ENCODE measurements around the gene PLIN5. TPM values are rescaled to one million over a fixed set of nuclear protein-coding genes. Genes with fewer than 3 reads are reported as not detected.

Gene PLIN5
- total RNA-seq, 2 donors from 2014 or later: 72.9 to 132 TPM

- H3K4me3 ChIP-seq: no peak overlapping the region
- WGBS, 2 donors: 80 to 97% methylated on average over 4 to 5 of the region's 6 CpGs
- H3K27ac ChIP-seq: no peak overlapping the region
- no peak for ATAC-seq
- DNase-seq: no peak
- no peaks in the 10 kb centered on the region for H3K36me3 ChIP-seq (replicated peaks in 1 of 2; ENCODE audit: insufficient read depth in 1 of 2, low read depth in 2 of 2)
- H3K27me3 ChIP-seq: no peaks in the 10 kb centered on the region
- TF ChIP-seq, protein P1, sequence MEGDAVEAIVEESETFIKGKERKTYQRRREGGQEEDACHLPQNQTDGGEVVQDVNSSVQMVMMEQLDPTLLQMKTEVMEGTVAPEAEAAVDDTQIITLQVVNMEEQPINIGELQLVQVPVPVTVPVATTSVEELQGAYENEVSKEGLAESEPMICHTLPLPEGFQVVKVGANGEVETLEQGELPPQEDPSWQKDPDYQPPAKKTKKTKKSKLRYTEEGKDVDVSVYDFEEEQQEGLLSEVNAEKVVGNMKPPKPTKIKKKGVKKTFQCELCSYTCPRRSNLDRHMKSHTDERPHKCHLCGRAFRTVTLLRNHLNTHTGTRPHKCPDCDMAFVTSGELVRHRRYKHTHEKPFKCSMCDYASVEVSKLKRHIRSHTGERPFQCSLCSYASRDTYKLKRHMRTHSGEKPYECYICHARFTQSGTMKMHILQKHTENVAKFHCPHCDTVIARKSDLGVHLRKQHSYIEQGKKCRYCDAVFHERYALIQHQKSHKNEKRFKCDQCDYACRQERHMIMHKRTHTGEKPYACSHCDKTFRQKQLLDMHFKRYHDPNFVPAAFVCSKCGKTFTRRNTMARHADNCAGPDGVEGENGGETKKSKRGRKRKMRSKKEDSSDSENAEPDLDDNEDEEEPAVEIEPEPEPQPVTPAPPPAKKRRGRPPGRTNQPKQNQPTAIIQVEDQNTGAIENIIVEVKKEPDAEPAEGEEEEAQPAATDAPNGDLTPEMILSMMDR (IDR thresholded peaks at IDR 0.05): no peak
- no peak for TF ChIP-seq POLR2A (IDR thresholded peaks at IDR 0.05)
- intact Hi-C loops (cut with DNase I): no loop called here
- peaks cover 9% of the 10 kb centered on the region for H3K4me1 ChIP-seq
- no peaks in the 10 kb centered on the region for H3K9me3 ChIP-seq
These were observed 15.9 kb downstream of the PLIN5 start for GRCh38 chr19:4519172-4519496.

DNA sequence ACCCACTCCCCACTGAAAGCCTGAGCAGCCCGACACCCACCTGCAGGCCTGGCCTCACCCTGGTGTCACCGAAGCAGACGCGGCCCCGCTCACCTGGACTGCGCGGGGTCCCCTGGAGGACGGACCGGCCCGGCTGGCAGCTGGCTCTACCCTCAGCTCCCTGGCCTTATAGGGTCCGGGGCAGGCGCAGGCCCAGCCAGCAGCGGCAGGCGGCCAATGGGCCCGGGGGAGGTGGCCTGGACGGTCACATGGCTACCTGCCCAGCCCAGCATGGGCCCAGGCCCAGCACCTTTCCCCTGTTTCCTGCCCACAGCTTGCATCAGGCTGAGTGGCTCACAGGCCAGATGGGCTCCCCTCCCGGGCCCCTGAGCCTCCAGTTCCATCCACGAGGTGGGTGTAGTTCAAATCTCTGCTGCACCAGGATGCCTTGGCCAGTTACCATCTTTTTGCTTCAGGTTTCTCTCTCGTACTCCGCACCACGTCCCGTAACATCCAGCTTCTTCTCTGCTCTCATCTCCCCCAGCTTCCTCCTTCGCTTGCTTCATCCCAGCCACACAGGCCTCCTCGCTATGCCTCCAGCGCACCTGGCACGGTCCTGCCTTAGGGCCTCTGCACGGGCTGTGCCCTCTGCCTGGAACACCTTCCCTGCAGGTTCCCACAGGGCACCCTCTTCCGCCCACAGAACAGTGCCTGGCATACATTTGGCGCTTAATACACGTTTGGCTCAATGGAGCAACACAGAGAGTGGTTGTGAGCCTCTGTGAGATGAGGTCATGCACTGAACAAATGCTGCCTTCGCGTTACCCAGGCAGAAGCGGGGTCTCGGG lies 16.5 kb downstream of the PLIN5 start, which contains the start of gene PLIN4:
Gene PLIN4 (minus strand): TSS at position 142 of the 827 bp plus-strand sequence. CDS start 214 bp downstream, outside the sequence.
- no peaks in the 10 kb centered on the region for H3K9me3 ChIP-seq
- 74 to 83% methylated on average over 21 to 33 of the region's 34 CpGs for WGBS, 2 donors
- DNase-seq (peak; percentile 41 to 81 (median 60)), ATAC-seq (peak; percentile 64)
- H3K36me3 ChIP-seq (replicated peaks in 1 of 2; ENCODE audit: insufficient read depth in 1 of 2, low read depth in 2 of 2): no peaks in the 10 kb centered on the region
- H3K4me3 ChIP-seq: no peak within 1 kb of the TSS
- TF ChIP-seq POLR2A (IDR thresholded peaks at IDR 0.05): no peak
- TF ChIP-seq, protein P1 (IDR thresholded peaks at IDR 0.05): no peak
- intact Hi-C loops (cut with DNase I): no loop called here
- peaks cover 9% of the 10 kb centered on the region for H3K4me1 ChIP-seq
- no peak within 1 kb of the TSS for H3K27ac ChIP-seq
- no peaks in the 10 kb centered on the region for H3K27me3 ChIP-seq

- intact Hi-C loops (cut with DNase I): no loop called here
- no peak overlapping the region for H3K27ac ChIP-seq
- H3K36me3 ChIP-seq (replicated peaks in 1 of 2; ENCODE audit: insufficient read depth in 1 of 2, low read depth in 2 of 2): no peaks in the 10 kb centered on the region
- no peak for TF ChIP-seq POLR2A (IDR thresholded peaks at IDR 0.05)
- TF ChIP-seq, protein P1 (IDR thresholded peaks at IDR 0.05): no peak
- ATAC-seq: no peak
- H3K4me3 ChIP-seq: no peak overlapping the region
- no peak for DNase-seq
- no peaks in the 10 kb centered on the region for H3K27me3 ChIP-seq
- no peaks in the 10 kb centered on the region for H3K9me3 ChIP-seq
- peaks cover 9% of the 10 kb centered on the region for H3K4me1 ChIP-seq
- 70 to 87% methylated on average over 7 to 11 of the region's 24 CpGs for WGBS, 2 donors
These were observed 17.5 kb downstream of the PLIN5 start for GRCh38 chr19:4517451-4518057.

- peaks cover 9% of the 10 kb centered on the region for H3K4me1 ChIP-seq
- H3K27ac ChIP-seq: no peak overlapping the region
- no peaks in the 10 kb centered on the region for H3K9me3 ChIP-seq
- TF ChIP-seq POLR2A (IDR thresholded peaks at IDR 0.05): no peak
- TF ChIP-seq, protein P1 (IDR thresholded peaks at IDR 0.05): no peak
- no peak overlapping the region for H3K4me3 ChIP-seq
- intact Hi-C loops (cut with DNase I): no loop called here
- DNase-seq: no peak
- no peak for ATAC-seq
- no peaks in the 10 kb centered on the region for H3K27me3 ChIP-seq
- WGBS, 2 donors: 72 to 100% methylated on average over 4 to 6 of the region's 8 CpGs
- H3K36me3 ChIP-seq (replicated peaks in 1 of 2; ENCODE audit: insufficient read depth in 1 of 2, low read depth in 2 of 2): no peaks in the 10 kb centered on the region
These were observed 18.1 kb downstream of the PLIN5 start for GRCh38 chr19:4516939-4517300.
